GM12878 (cell line): ENCODE measurements around the gene HSD17B12. TPM values are rescaled to one million over a fixed set of nuclear protein-coding genes. Genes with fewer than 3 reads are reported as not detected.

Source experiments
- ATAC-seq: fragments of 200-7000 bp; cut with Tn5 transposase; 3 replicates; pipeline ENCODE4 v1.9.1; 2020; ENCODE audit warnings: mild to moderate bottlenecking, moderate library complexity
- BruUV-seq: library from RNA; stranded (reverse); fragments of 400-500 nt; replicated peaks from 2 replicates; lab custom pipeline; 2021; lab: Mats Ljungman, UMichigan
- CTCF ChIA-PET: fragments of 300-600 bp; sonication (Branson Sonifier 250); formaldehyde crosslinking; extraction: SDS; loops from one replicate; lab custom pipeline; 2021; ENCODE audit warnings: inconsistent platforms; lab: Yijun Ruan, JAX
- POLR2A ChIA-PET: fragments of 350-600 bp; formaldehyde crosslinking; extraction: SDS; loops from one replicate; lab custom pipeline; 2021; ENCODE audit warnings: inconsistent platforms; lab: Charles Lee
- RAD21 ChIA-PET: fragments of 300-600 bp; sonication (Branson Sonifier 250); formaldehyde crosslinking; loops from one replicate; lab custom pipeline; 2023; ENCODE audit warnings: antibody characterized with exemption; ENCODE audit not compliant: unreplicated experiment; lab: Charles Lee
- SMC1A ChIA-PET: fragments of 300-600 bp; sonication (Branson Sonifier 250); formaldehyde crosslinking; loops from one replicate; lab custom pipeline; 2023; ENCODE audit not compliant: unreplicated experiment, uncharacterized antibody; lab: Charles Lee
- DNase-seq: peaks from one replicate; pipeline ENCODE4 v3.0.0-alpha.2; 2011; ENCODE audit warnings: low read depth, low spot score
- FAIRE-seq: peaks from 3 replicates; lab custom pipeline; 2011; peaks lifted over from hg19 to GRCh38; lab: Jason Lieb, UNC
- H2AFZ ChIP-seq: 2 replicates; pipeline ENCODE4 v1.6.0; 2011; ENCODE audit warnings: low read depth, low read length, control low read depth; ENCODE audit not compliant: control insufficient read depth
- H3K27ac ChIP-seq: 2 replicates; pipeline ENCODE4 v1.5.1; 2011; ENCODE audit warnings: control low read depth; ENCODE audit not compliant: control insufficient read depth, insufficient read depth
- H3K27me3 ChIP-seq, 2 experiments: replicated peaks in 1 of 2; 2 replicates each; pipeline versions ENCODE4 v1.6.0 to v1.6.1; 2011; ENCODE audit warnings: low read length in 1 of 2; ENCODE audit not compliant: control insufficient read depth in 2 of 2, insufficient read depth in 2 of 2
- H3K36me3 ChIP-seq, 2 experiments: 2 replicates each; pipeline ENCODE4 v1.5.1; 2011; ENCODE audit warnings: low read length in 1 of 2; ENCODE audit not compliant: control insufficient read depth in 2 of 2, insufficient read depth in 2 of 2
- H3K4me1 ChIP-seq: 2 replicates; pipeline ENCODE4 v1.6.1; 2011; ENCODE audit warnings: mild to moderate bottlenecking, low read length, moderate library complexity, mixed read lengths; ENCODE audit not compliant: control insufficient read depth, insufficient read depth
- H3K4me2 ChIP-seq: 2 replicates; pipeline ENCODE4 v1.6.0; 2011; ENCODE audit warnings: control low read depth; ENCODE audit not compliant: control insufficient read depth, insufficient read depth
- H3K4me3 ChIP-seq: fragments of 200-600 bp; sonication (generic); 2 replicates; pipeline ENCODE4 v1.5.1; 2016
- H3K79me2 ChIP-seq: 2 replicates; pipeline ENCODE4 v1.6.0; 2011; ENCODE audit warnings: low read length; ENCODE audit not compliant: control insufficient read depth, insufficient read depth
- H3K9ac ChIP-seq: 2 replicates; pipeline ENCODE4 v1.8.0; 2011; ENCODE audit warnings: low read length, control low read depth, mixed read lengths; ENCODE audit not compliant: control insufficient read depth, insufficient read depth
- H3K9me3 ChIP-seq: replicated peaks from 3 replicates; pipeline ENCODE4 v1.5.1; 2011; ENCODE audit warnings: mild to moderate bottlenecking, low read length; ENCODE audit not compliant: control insufficient read depth, insufficient read depth
- H4K20me1 ChIP-seq: 2 replicates; pipeline ENCODE4 v1.6.0; 2011; ENCODE audit not compliant: control insufficient read depth, insufficient read depth
- CHD4 ChIP-seq: fragments of 200-600 bp; sonication (generic); IDR thresholded peaks from 2 replicates; pipeline ENCODE4 v1.6.1; 2016; ENCODE audit warnings: mild to moderate bottlenecking
- CREM ChIP-seq: IDR thresholded peaks from 2 replicates; pipeline ENCODE4 v1.6.1; 2014; ENCODE audit warnings: antibody characterized with exemption, low read depth
- HDGF ChIP-seq: fragments of 450-650 bp; IDR thresholded peaks from 2 replicates; pipeline ENCODE4 v1.6.1; 2016; ENCODE audit warnings: antibody characterized with exemption
- IKZF2 ChIP-seq, 2 experiments: fragments of 450-650 bp; IDR thresholded peaks; 2 replicates each; pipeline ENCODE4 v1.6.1; 2017; ENCODE audit warnings: mild to moderate bottlenecking in 2 of 2, moderate library complexity in 2 of 2
- KDM1A ChIP-seq: fragments of 200-600 bp; sonication (generic); IDR thresholded peaks from 2 replicates; pipeline ENCODE4 v1.6.1; 2016; ENCODE audit warnings: borderline replicate concordance
- NFXL1 ChIP-seq: fragments of 450-650 bp; IDR thresholded peaks from 2 replicates; pipeline ENCODE4 v1.6.1; 2017; ENCODE audit warnings: antibody characterized with exemption, mild to moderate bottlenecking, borderline replicate concordance
- NR2C1 ChIP-seq: fragments of 450-650 bp; IDR thresholded peaks from 2 replicates; pipeline ENCODE4 v1.6.1; 2017; ENCODE audit warnings: antibody characterized with exemption, mild to moderate bottlenecking, moderate library complexity
- PML ChIP-seq: IDR thresholded peaks from 2 replicates; pipeline ENCODE4 v1.6.1; 2012; ENCODE audit warnings: low read length, inconsistent platforms
- POLR2AphosphoS2 ChIP-seq: IDR thresholded peaks from 2 replicates; pipeline ENCODE4 v1.6.1; 2011; ENCODE audit warnings: low read depth, mild to moderate bottlenecking, low read length, improper control_type of control experiment, moderate library complexity
- SMC3 ChIP-seq: IDR thresholded peaks from 2 replicates; pipeline ENCODE4 v1.6.1; 2011; ENCODE audit warnings: low read length, improper control_type of control experiment, borderline replicate concordance
- SPI1 ChIP-seq: IDR thresholded peaks from 2 replicates; pipeline ENCODE4 v1.6.1; 2011; ENCODE audit warnings: low read depth, mild to moderate bottlenecking, low read length, moderate library complexity, borderline replicate concordance; ENCODE audit not compliant: insufficient read depth
- WGBS: methylation state at CpG from one replicate; pipeline ENCODE4 v1.1.6; 2016; ENCODE audit warnings: low lambda C conversion rate; ENCODE audit not compliant: insufficient replicate concordance, insufficient coverage; ENCODE audit errors: missing lambda C conversion rate; 5-methylcytosine and 5-hydroxymethylcytosine counted together
- in situ Hi-C: fragments of 300-500 bp; cut with MboI; formaldehyde crosslinking; loops from 9 replicates; pipeline ENCODE4 v1.14.3; 2018; ENCODE audit warnings: mixed read lengths
- intact Hi-C: fragments of 100-400 bp; cut with micrococcal nuclease; formaldehyde crosslinking; loops from one replicate; pipeline ENCODE4 v1.14.2; 2022; ENCODE audit not compliant: unreplicated experiment
- polyA plus RNA-seq, 11 experiments: library from polyadenylated mRNA; depleted of rRNA in 4 of 11; unstranded in 6 of 11; stranded (reverse) in 5 of 11; fragments of >200 nt; fragmentation: Nextera tagmentation in 4 of 11; fragmentation: Illumina TruSeq in 1 of 11; extraction: Ambion mirVana in 4 of 11; extraction: Trizol in 1 of 11; gene quantifications; 1 replicate in 1 of 11; 2 replicates in 10 of 11; pipeline versions ENCODE4 v1.2.1 to v1.2.3, GENCODE V29; 2011 to 2016; ENCODE audit warnings: inconsistent platforms in 2 of 11, missing spikeins in 2 of 11, low read depth in 1 of 11
- total RNA-seq, 4 experiments: library from RNA; depleted of rRNA in 3 of 4; stranded (reverse); fragments of >200 nt in 3 of 4; fragmentation: Illumina TruSeq in 1 of 4; extraction: Trizol in 1 of 4; gene quantifications; 2 replicates each; pipeline versions ENCODE4 v1.2.1 to v1.2.3, GENCODE V29; 2013 to 2021
- TF ChIP-seq, protein P1 (sequence below): fragments of 450-650 bp; IDR thresholded peaks from 2 replicates; pipeline ENCODE4 v1.6.1; 2017; ENCODE audit warnings: mild to moderate bottlenecking, moderate library complexity
- TF ChIP-seq, protein P2 (sequence below): fragments of 450-650 bp; formaldehyde crosslinking; IDR thresholded peaks from 2 replicates; pipeline ENCODE4 v1.4.0; 2020; ENCODE audit warnings: mild to moderate bottlenecking, moderate library complexity
- TF ChIP-seq, protein P3 (sequence below): IDR thresholded peaks from 2 replicates; pipeline ENCODE4 v1.6.1; 2011; ENCODE audit warnings: low read depth, mild to moderate bottlenecking, low read length, moderate library complexity, borderline replicate concordance; ENCODE audit errors: extremely low read depth

The HSD17B12 gene
- total and polyA plus RNA-seq, 10 of the 15 experiments (the other 5 are each of a cell fraction or from before 2014, with no cell fraction given) = 23.6 to 88.0 (median 64.7) TPM

DNA sequence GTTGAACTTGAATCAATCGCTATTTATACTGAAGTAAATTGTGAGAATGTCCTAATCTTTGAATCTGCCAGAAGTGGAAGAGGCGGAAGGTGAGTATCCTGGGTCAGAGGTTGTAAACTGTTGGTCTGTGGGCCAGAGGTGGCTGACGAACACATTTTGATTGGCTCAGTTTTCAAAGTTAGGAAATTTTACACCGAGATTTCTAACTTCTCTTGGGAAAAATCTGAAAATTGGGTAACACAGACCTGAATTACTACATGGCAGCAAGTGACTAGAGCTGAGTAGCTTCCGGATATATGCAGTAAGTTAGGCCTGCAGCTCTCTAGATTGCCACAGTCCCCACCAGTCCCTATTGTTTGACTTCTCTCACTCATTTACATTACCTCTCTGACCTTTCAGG lies 143.3 kb downstream of the HSD17B12 start:
- DNase-seq (no peak), FAIRE-seq (no peak), ATAC-seq (no peak)
- Histone ChIP-seq H3K27me3 (no peaks in the 10 kb centered on the region), H3K4me3 (no peak overlapping the region), H3K9ac (no peak overlapping the region), H3K4me2 (no peak overlapping the region), H4K20me1 (no peaks in the 10 kb centered on the region), H3K4me1 (no peaks in the 10 kb centered on the region), H3K36me3 (peaks cover 0 to 8% of the 10 kb centered on the region in 2 experiments; a peak in 2 of 4 replicates), H2AFZ (no peak overlapping the region), H3K9me3 (peaks cover 2% of the 10 kb centered on the region; the same call in 2 of the 3 replicates), H3K79me2 (no peaks in the 10 kb centered on the region), H3K27ac (no peak overlapping the region)
- intact Hi-C loops = no loop called here
- RAD21 ChIA-PET = no interaction called here
- POLR2A ChIA-PET = no interaction called here
- in situ Hi-C loops = no loop called here
- BruUV-seq = no TSS peak
- SMC1A ChIA-PET = no interaction called here
- WGBS = 97% methylated on average over 5 of the region's 5 CpGs
- CTCF ChIA-PET = interaction anchor here (4.4 kb wide), 1 partner anchor 27 kb away, joined by 45 read pairs; no protein-coding TSS in a partner anchor
- no peak for TF ChIP-seq NFXL1
- TF ChIP-seq HDGF = no peak
- no peak for TF ChIP-seq PML
- TF ChIP-seq, protein P1, sequence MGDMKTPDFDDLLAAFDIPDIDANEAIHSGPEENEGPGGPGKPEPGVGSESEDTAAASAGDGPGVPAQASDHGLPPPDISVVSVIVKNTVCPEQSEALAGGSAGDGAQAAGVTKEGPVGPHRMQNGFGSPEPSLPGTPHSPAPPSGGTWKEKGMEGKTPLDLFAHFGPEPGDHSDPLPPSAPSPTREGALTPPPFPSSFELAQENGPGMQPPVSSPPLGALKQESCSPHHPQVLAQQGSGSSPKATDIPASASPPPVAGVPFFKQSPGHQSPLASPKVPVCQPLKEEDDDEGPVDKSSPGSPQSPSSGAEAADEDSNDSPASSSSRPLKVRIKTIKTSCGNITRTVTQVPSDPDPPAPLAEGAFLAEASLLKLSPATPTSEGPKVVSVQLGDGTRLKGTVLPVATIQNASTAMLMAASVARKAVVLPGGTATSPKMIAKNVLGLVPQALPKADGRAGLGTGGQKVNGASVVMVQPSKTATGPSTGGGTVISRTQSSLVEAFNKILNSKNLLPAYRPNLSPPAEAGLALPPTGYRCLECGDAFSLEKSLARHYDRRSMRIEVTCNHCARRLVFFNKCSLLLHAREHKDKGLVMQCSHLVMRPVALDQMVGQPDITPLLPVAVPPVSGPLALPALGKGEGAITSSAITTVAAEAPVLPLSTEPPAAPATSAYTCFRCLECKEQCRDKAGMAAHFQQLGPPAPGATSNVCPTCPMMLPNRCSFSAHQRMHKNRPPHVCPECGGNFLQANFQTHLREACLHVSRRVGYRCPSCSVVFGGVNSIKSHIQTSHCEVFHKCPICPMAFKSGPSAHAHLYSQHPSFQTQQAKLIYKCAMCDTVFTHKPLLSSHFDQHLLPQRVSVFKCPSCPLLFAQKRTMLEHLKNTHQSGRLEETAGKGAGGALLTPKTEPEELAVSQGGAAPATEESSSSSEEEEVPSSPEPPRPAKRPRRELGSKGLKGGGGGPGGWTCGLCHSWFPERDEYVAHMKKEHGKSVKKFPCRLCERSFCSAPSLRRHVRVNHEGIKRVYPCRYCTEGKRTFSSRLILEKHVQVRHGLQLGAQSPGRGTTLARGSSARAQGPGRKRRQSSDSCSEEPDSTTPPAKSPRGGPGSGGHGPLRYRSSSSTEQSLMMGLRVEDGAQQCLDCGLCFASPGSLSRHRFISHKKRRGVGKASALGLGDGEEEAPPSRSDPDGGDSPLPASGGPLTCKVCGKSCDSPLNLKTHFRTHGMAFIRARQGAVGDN = no peak
- TF ChIP-seq, protein P2, sequence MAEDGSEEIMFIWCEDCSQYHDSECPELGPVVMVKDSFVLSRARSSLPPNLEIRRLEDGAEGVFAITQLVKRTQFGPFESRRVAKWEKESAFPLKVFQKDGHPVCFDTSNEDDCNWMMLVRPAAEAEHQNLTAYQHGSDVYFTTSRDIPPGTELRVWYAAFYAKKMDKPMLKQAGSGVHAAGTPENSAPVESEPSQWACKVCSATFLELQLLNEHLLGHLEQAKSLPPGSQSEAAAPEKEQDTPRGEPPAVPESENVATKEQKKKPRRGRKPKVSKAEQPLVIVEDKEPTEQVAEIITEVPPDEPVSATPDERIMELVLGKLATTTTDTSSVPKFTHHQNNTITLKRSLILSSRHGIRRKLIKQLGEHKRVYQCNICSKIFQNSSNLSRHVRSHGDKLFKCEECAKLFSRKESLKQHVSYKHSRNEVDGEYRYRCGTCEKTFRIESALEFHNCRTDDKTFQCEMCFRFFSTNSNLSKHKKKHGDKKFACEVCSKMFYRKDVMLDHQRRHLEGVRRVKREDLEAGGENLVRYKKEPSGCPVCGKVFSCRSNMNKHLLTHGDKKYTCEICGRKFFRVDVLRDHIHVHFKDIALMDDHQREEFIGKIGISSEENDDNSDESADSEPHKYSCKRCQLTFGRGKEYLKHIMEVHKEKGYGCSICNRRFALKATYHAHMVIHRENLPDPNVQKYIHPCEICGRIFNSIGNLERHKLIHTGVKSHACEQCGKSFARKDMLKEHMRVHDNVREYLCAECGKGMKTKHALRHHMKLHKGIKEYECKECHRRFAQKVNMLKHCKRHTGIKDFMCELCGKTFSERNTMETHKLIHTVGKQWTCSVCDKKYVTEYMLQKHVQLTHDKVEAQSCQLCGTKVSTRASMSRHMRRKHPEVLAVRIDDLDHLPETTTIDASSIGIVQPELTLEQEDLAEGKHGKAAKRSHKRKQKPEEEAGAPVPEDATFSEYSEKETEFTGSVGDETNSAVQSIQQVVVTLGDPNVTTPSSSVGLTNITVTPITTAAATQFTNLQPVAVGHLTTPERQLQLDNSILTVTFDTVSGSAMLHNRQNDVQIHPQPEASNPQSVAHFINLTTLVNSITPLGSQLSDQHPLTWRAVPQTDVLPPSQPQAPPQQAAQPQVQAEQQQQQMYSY (CRISPR knock-in tag) = no peak
- TF ChIP-seq CREM = no peak
- TF ChIP-seq, protein P3, sequence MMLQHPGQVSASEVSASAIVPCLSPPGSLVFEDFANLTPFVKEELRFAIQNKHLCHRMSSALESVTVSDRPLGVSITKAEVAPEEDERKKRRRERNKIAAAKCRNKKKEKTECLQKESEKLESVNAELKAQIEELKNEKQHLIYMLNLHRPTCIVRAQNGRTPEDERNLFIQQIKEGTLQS = no peak
- no peak for TF ChIP-seq CHD4
- TF ChIP-seq NR2C1 = no peak
- TF ChIP-seq SPI1 = no peak
- no peak for TF ChIP-seq KDM1A
- no peak for TF ChIP-seq POLR2AphosphoS2
- no peak for TF ChIP-seq IKZF2 (IDR thresholded peaks at IDR 0.05)
- no peak for TF ChIP-seq SMC3
